ENCODE results near the gene ANXA6.

- TF ChIP-seq, protein P1, sequence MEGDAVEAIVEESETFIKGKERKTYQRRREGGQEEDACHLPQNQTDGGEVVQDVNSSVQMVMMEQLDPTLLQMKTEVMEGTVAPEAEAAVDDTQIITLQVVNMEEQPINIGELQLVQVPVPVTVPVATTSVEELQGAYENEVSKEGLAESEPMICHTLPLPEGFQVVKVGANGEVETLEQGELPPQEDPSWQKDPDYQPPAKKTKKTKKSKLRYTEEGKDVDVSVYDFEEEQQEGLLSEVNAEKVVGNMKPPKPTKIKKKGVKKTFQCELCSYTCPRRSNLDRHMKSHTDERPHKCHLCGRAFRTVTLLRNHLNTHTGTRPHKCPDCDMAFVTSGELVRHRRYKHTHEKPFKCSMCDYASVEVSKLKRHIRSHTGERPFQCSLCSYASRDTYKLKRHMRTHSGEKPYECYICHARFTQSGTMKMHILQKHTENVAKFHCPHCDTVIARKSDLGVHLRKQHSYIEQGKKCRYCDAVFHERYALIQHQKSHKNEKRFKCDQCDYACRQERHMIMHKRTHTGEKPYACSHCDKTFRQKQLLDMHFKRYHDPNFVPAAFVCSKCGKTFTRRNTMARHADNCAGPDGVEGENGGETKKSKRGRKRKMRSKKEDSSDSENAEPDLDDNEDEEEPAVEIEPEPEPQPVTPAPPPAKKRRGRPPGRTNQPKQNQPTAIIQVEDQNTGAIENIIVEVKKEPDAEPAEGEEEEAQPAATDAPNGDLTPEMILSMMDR (optimal IDR thresholded peaks at IDR 0.05 in 1 of 3, IDR thresholded peaks at IDR 0.05 in 1 of 3, conservative IDR thresholded peaks at IDR 0.05 in 1 of 3; ENCODE audit: extremely low read depth in 1 of 3, insufficient read depth in 2 of 3, low read length in 3 of 3), result no peak
- no peak for TF ChIP-seq EZH2 (IDR thresholded peaks at IDR 0.05; ENCODE audit: low read length)
Observed at GRCh38 chr5:151086192-151086869, 71.2 kb downstream of the ANXA6 start.
